Activated B cell treated with CpG ODN at 0.5 μM for 24 hours (primary cell): ENCODE data around the gene SPATS2L. TPM values are rescaled to one million over a fixed set of nuclear protein-coding genes. Genes with fewer than 3 reads are reported as not detected.
A peak's percentile ranks its signal among the peaks of the same experiment; 100 is the strongest.

Source experiments
- ATAC-seq: fragments of 200-7000 bp; cut with Tn5 transposase; one replicate; pipeline ENCODE4 v1.10.0; 2021; ENCODE audit warnings: low read depth, mild to moderate bottlenecking, moderate library complexity
- CTCF ChIA-PET: fragments of 350-600 bp; sonication (Branson Sonifier 250); formaldehyde crosslinking; loops from one replicate; lab custom pipeline; 2021; ENCODE audit warnings: antibody characterized with exemption; lab: Charles Lee
- POLR2A ChIA-PET: fragments of 350-600 bp; sonication (Branson Sonifier 250); formaldehyde crosslinking; loops from one replicate; lab custom pipeline; 2021; ENCODE audit warnings: antibody characterized with exemption; lab: Charles Lee
- DNase-seq: peaks from one replicate; pipeline ENCODE4 v3.0.0; 2022
- H3K27ac Mint-ChIP-seq: one replicate; pipeline ENCODE4 v1.8.0; 2020; ENCODE audit warnings: mixed read lengths
- H3K27me3 Mint-ChIP-seq: one replicate; pipeline ENCODE4 v1.8.0; 2021; ENCODE audit warnings: mixed read lengths
- H3K36me3 Mint-ChIP-seq: one replicate; pipeline ENCODE4 v1.8.0; 2021; ENCODE audit warnings: low read depth, mixed read lengths
- H3K4me1 Mint-ChIP-seq: one replicate; pipeline ENCODE4 v1.8.0; 2021; ENCODE audit warnings: mixed read lengths
- H3K4me3 Mint-ChIP-seq: one replicate; pipeline ENCODE4 v1.8.0; 2020; ENCODE audit warnings: mild to moderate bottlenecking, mixed read lengths
- H3K9me3 Mint-ChIP-seq: one replicate; pipeline ENCODE4 v1.8.0; 2020; ENCODE audit warnings: mixed read lengths
- intact Hi-C: fragments of 100-400 bp; cut with micrococcal nuclease; formaldehyde crosslinking; loops from one replicate; pipeline ENCODE4 v1.15.1; 2024
- total RNA-seq: library from RNA; stranded (reverse); gene quantifications from 2 replicates; pipeline ENCODE4 v1.2.3, GENCODE V29; 2022
- TF ChIP-seq, protein P1 (sequence below): fragments of 200-600 bp; IDR thresholded peaks from one replicate; pipeline ENCODE4 v1.8.0; 2022; ENCODE audit warnings: antibody characterized with exemption, mild to moderate bottlenecking

SPATS2L gene
- total RNA-seq, 1 donor from 2014 or later, result 0.64 TPM

- H3K4me1 Mint-ChIP-seq, result peaks cover 32% of the 10 kb centered on the region
- H3K27me3 Mint-ChIP-seq, result no peaks in the 10 kb centered on the region
- H3K27ac Mint-ChIP-seq, result no peak overlapping the region
- CTCF ChIA-PET, result interaction anchor here (1.1 kb wide), 1 partner anchor 61 kb away, joined by 3 read pairs; the partner anchor contains the start of gene KCTD18
- no peak overlapping the region for H3K4me3 Mint-ChIP-seq
- intact Hi-C loops, result no loop called here
- POLR2A ChIA-PET, result no interaction called here
- DNase-seq (no peak), ATAC-seq (no peak)
- H3K9me3 Mint-ChIP-seq, result no peaks in the 10 kb centered on the region
- TF ChIP-seq, protein P1, sequence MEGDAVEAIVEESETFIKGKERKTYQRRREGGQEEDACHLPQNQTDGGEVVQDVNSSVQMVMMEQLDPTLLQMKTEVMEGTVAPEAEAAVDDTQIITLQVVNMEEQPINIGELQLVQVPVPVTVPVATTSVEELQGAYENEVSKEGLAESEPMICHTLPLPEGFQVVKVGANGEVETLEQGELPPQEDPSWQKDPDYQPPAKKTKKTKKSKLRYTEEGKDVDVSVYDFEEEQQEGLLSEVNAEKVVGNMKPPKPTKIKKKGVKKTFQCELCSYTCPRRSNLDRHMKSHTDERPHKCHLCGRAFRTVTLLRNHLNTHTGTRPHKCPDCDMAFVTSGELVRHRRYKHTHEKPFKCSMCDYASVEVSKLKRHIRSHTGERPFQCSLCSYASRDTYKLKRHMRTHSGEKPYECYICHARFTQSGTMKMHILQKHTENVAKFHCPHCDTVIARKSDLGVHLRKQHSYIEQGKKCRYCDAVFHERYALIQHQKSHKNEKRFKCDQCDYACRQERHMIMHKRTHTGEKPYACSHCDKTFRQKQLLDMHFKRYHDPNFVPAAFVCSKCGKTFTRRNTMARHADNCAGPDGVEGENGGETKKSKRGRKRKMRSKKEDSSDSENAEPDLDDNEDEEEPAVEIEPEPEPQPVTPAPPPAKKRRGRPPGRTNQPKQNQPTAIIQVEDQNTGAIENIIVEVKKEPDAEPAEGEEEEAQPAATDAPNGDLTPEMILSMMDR, result no peak
- H3K36me3 Mint-ChIP-seq, result no peaks in the 10 kb centered on the region
Observed at GRCh38 chr2:200448455-200448854, 142.0 kb downstream of the SPATS2L start.

GRCh38 chr2:200449149-200449548 lies 142.7 kb downstream of the SPATS2L start:
- intact Hi-C loops, result no loop called here
- H3K9me3 Mint-ChIP-seq, result no peaks in the 10 kb centered on the region
- H3K27ac Mint-ChIP-seq, result no peak overlapping the region
- no peak for DNase-seq
- no peaks in the 10 kb centered on the region for H3K36me3 Mint-ChIP-seq
- TF ChIP-seq, protein P1, result no peak
- ATAC-seq, result no peak
- no peaks in the 10 kb centered on the region for H3K27me3 Mint-ChIP-seq
- no peak overlapping the region for H3K4me3 Mint-ChIP-seq
- ChIA-PET CTCF (interaction anchor here (1.1 kb wide), 1 partner anchor 61 kb away, joined by 3 read pairs; the partner anchor contains the start of gene KCTD18), POLR2A (no interaction called here)
- H3K4me1 Mint-ChIP-seq, result peaks cover 36% of the 10 kb centered on the region

- H3K36me3 Mint-ChIP-seq, result no peaks in the 10 kb centered on the region
- H3K27ac Mint-ChIP-seq, result peak overlapping the region; percentile 27
- no peaks in the 10 kb centered on the region for H3K27me3 Mint-ChIP-seq
- H3K4me3 Mint-ChIP-seq, result no peak overlapping the region
- no peak for DNase-seq
- intact Hi-C loops, result loop anchor here (10.0 kb wide), 1 partner anchor 595 kb away; the partner anchor contains the start of gene FTCDNL1
- CTCF ChIA-PET, result no interaction called here
- TF ChIP-seq, protein P1, result no peak
- POLR2A ChIA-PET, result no interaction called here
- H3K4me1 Mint-ChIP-seq, result peaks cover 46% of the 10 kb centered on the region
- no peak for ATAC-seq
- no peaks in the 10 kb centered on the region for H3K9me3 Mint-ChIP-seq
Observed at GRCh38 chr2:200450288-200450687, 143.8 kb downstream of the SPATS2L start.

GRCh38 chr2:200451511-200451910 lies 145.0 kb downstream of the SPATS2L start:
- intact Hi-C loops, result loop anchor here (10.0 kb wide), 1 partner anchor 597 kb away; the partner anchor contains the start of gene FTCDNL1
- ATAC-seq (peak; percentile 33), DNase-seq (no peak)
- TF ChIP-seq, protein P1, result no peak
- POLR2A ChIA-PET, result no interaction called here
- Mint-ChIP-seq H3K4me3 (no peak overlapping the region), H3K27ac (peak overlapping the region; percentile 57), H3K27me3 (no peaks in the 10 kb centered on the region), H3K9me3 (no peaks in the 10 kb centered on the region), H3K4me1 (peaks cover 59% of the 10 kb centered on the region), H3K36me3 (no peaks in the 10 kb centered on the region)
- CTCF ChIA-PET, result no interaction called here

DNA sequence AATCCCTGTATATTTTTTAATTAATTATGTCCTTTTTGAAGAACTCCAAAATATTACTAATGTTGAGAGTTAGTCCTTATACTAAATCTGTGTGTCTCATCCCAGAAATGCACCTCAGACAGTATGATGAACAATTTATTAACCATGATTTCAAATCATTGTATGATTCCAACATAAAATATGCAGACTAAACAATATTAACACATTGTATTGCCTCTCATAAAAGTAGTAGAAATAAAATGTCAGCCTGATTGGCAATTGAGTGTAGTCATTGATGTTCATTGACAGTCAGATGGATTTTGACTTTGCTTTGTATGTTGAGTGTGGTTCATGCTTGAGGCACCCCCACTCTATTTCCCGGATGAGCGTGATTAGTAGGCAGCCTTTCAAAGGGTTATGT lies 145.9 kb downstream of the SPATS2L start:
- H3K27ac Mint-ChIP-seq, result no peak overlapping the region

More for the DNA sequence above, 145.9 kb downstream of the SPATS2L start:
- no peaks in the 10 kb centered on the region for H3K9me3 Mint-ChIP-seq
- H3K27me3 Mint-ChIP-seq, result no peaks in the 10 kb centered on the region
- CTCF ChIA-PET, result no interaction called here
- H3K36me3 Mint-ChIP-seq, result no peaks in the 10 kb centered on the region
- POLR2A ChIA-PET, result no interaction called here
- H3K4me3 Mint-ChIP-seq, result no peak overlapping the region
- ATAC-seq (no peak), DNase-seq (no peak)
- H3K4me1 Mint-ChIP-seq, result peaks cover 64% of the 10 kb centered on the region
- intact Hi-C loops, result loop anchor here (10.0 kb wide), 1 partner anchor 598 kb away; the partner anchor contains the start of gene FTCDNL1
- TF ChIP-seq, protein P1, result no peak
